GM21447 (cell line): ENCODE results near the gene CPN2.

ENCODE experiments used
- ATAC-seq: cut with Tn5 transposase; IDR thresholded peaks from one replicate; pipeline ENCODE4 v1.9.1; 2021; ENCODE audit not compliant: unreplicated experiment

The CPN2 gene

DNA sequence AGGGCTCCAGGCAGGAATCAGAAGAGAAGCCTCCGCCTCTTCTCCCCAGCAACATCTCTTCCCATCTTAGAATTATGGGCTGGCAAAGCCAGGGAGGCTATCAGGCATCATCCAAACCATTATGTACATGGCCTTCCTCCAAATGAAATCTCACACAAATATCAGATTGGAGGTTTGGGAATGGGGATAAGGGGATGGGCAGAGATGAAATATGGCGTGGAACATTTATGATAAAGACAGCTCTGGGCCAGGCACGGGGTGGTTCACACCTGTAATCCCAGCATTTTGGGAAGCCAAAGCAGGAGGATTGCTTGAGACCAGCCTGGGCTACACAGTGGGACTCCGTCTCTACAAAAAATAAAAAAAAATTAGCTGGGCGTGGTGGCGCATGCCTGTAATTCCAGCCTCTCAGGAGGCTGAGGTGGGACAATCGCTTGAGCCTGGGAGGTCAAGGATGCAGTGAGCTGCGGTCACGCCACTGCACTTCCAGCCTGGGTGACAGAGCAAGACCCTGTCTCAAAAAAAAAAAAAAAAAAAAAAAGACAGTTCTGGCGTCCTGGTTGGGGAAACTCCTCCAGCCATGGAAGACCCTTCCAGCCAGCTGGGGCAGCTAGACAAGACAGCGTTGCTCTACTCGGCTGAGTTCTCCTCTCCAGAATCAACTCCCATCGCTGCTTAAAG is 36.6 kb downstream of the CPN2 start:
- no peak for ATAC-seq

GRCh38 chr3:194313560-194314387 is 37.4 kb downstream of the CPN2 start:
- ATAC-seq = no peak

- no peak for ATAC-seq
These were observed 38.3 kb downstream of the CPN2 start for GRCh38 chr3:194312743-194313281.

GRCh38 chr3:194312186-194312742 is 38.9 kb downstream of the CPN2 start:
- ATAC-seq = no peak

- ATAC-seq = no peak
These were observed 40.1 kb downstream of the CPN2 start for GRCh38 chr3:194311000-194311399.

DNA sequence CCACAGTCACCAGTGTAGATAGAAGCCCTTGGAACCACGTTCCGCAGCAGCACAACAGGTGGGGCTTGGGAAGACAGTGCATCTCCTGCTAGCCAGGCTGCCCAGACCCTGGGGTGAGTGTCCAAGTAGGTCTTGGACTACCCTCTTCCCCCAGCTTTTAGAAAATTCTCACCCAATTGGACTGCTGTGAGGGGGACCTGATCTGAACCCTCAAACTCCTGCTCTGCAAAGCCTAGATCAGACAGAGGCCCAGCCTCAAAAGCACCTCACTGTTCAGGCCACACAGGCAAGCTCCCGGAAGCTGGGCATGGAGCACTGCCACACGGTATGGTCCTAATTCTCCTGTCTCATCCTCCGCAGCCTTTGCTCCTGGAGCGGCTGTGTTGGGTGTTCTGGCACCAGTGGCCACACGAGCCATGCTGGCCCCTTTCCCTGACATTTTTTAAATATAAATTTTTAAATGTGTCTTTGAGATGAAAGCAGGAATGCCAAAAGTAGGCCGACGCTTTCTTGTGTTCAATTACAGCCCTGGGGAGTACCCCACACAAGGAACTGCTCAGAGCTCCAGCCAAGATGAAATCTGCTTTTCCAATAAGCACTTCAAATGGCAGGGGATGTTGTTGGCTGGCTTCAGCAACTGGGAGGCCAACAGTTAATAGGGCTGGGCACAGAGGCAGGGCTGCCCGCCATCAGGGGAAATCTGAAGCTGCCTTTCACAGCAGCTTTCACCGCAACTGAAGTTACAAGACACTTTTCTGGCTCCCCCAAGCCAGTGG is 40.9 kb downstream of the CPN2 start:
- no peak for ATAC-seq

GRCh38 chr3:194308601-194309449 is 42.3 kb downstream of the CPN2 start:
- no peak for ATAC-seq

- ATAC-seq = no peak
These were observed 43.3 kb downstream of the CPN2 start for GRCh38 chr3:194307849-194308248.

DNA sequence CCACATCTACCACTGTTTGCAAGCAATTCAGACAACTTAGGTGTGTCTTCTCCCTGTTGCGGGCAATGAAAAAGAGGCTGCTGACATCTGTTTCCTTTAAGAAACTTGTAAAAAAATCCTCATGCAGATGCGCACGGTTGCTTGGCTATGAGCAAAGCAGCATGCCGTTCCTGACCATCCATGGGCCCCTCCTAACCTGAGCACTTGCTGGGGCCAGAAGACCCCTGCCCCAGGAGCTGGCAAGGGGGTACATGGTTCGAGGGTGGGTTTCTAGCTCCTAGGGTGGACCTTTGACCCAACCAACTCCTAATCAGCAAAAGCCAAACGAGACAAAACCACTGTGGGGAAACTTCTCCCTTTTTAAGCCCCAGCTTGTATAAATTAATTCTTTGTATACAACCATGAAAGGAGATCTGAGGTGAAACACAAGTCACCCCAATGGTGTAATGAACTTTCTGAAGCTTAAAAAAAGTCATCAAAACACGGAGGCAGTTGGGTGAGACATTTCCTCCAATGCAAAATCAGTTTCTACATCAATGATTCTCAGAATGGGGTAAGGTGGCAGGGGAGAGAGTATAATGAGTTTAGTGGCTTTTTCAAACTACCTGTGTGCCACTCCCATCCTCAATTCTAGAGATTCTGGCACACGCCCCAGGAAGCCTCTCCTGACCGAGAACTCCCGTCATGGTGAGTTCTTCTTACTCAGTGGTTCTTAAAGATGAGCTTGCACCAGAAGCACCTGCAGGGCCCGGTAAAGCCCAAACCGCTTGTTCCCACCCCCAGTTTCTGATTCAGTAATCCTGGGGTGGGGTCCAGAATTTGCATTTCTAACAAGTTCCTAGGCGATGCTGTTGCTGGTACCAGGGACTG is 44.1 kb downstream of the CPN2 start:
- peak; percentile 47 for ATAC-seq

DNA sequence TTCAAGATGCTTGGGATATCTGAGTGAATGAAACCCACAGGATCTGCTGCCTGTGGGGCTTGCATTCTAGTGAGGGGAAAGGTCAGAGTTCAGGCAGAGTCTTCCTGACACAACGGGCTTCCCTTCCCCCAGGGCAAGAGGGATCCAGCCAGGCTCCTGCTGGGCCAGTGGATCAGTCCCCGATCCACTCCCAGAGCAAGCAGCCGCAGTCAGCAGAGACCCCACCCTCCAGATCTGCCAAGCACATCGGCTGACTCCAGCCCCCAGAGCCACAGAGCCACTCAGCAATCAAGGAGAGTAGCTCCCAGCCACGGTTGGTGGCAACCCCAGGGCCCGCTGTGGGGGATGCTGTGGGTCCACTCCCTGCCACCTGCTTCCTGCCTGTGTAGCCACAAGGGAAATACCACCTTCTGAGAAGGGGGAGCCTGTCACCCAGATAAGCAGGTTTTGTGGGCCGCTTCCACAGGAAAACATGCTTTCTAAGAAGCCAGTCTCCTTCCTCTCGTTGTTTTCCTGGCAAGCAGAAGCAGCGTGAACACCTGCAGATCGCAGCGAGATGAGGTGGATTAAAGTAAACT is 44.9 kb downstream of the CPN2 start:
- peak; percentile 48 for ATAC-seq

- no peak for ATAC-seq
These were observed 45.6 kb downstream of the CPN2 start for GRCh38 chr3:194305356-194306108.

GRCh38 chr3:194304186-194304917 is 46.8 kb downstream of the CPN2 start:
- no peak for ATAC-seq

GRCh38 chr3:194303749-194304148 is 47.4 kb downstream of the CPN2 start:
- no peak for ATAC-seq

GRCh38 chr3:194301730-194302129 is 49.4 kb downstream of the CPN2 start:
- ATAC-seq = no peak

- no peak for ATAC-seq
These were observed 50.2 kb downstream of the CPN2 start for GRCh38 chr3:194300936-194301335.

GRCh38 chr3:194300382-194300758 is 50.8 kb downstream of the CPN2 start:
- no peak for ATAC-seq
